Adrenal gland (tissue), 5 donors: ENCODE results near the gene SLC25A21.
"Not testable (repeated sequence)": the region's sequence is repeated elsewhere in the genome, so short reads cannot be mapped to it uniquely, and the experiment has no call there.

ENCODE experiments used
- CTCF ChIP-seq, 6 experiments: fragments of 450-650 bp in 4 of 6; fragments of 200-600 bp in 2 of 6; sonication (generic) in 1 of 6; IDR thresholded peaks; 1 replicate in 5 of 6; 2 replicates in 1 of 6; pipeline versions ENCODE4 v1.5.1 to v1.8.0; 2016 to 2021; ENCODE audit warnings: antibody characterized with exemption in 6 of 6, mild to moderate bottlenecking in 2 of 6, moderate library complexity in 1 of 6
- POLR2A ChIP-seq, 2 donors: fragments of 450-650 bp; IDR thresholded peaks; one replicate each; pipeline ENCODE4 v1.6.1; 2017; ENCODE audit warnings: antibody characterized with exemption in 2 of 2, mild to moderate bottlenecking in 2 of 2, moderate library complexity in 1 of 2
- donor health status: DM: no; HTN: no; CAD: no.

- not testable (repeated sequence) for TF ChIP-seq POLR2A, CTCF (IDR thresholded peaks at IDR 0.05)
These were observed 17.3 kb upstream of the SLC25A21 start for GRCh38 chr14:37189733-37190132.
